K562 (cell line): ENCODE data around the gene FBXO11. TPM values are rescaled to one million over a fixed set of nuclear protein-coding genes. Genes with fewer than 3 reads are reported as not detected.

ENCODE experiments used
- ARID3A ChIP-seq: IDR thresholded peaks from 2 replicates; pipeline ENCODE4 v1.6.1; 2012; ENCODE audit warnings: low read depth, low read length, improper control_type of control experiment, borderline replicate concordance
- CBFA2T3 ChIP-seq: fragments of 450-650 bp; IDR thresholded peaks from 2 replicates; pipeline ENCODE4 v1.6.1; 2017
- CBX8 ChIP-seq: fragments of 200-600 bp; sonication (generic); IDR thresholded peaks from 2 replicates; pipeline ENCODE4 v1.6.1; 2012; ENCODE audit warnings: borderline replicate concordance, mixed run types, low read depth, mild to moderate bottlenecking, moderate library complexity, mixed read lengths, low read length, control low read depth, inconsistent platforms; ENCODE audit not compliant: poor library complexity, severe bottlenecking; ENCODE audit errors: extremely low read depth
- MLLT1 ChIP-seq, 2 experiments: fragments of 450-650 bp; IDR thresholded peaks; 2 replicates each; pipeline ENCODE4 v1.6.1; 2016
- MTA2 ChIP-seq: fragments of 450-650 bp; IDR thresholded peaks from 2 replicates; pipeline ENCODE4 v1.6.1; 2016; ENCODE audit warnings: low read depth
- PPARD ChIP-seq: fragments of 250-450 bp; sonication (Bioruptor Pico); IDR thresholded peaks from 2 replicates; pipeline ENCODE4 v1.8.0; 2022; ENCODE audit warnings: inconsistent platforms, mild to moderate bottlenecking, moderate library complexity
- PTRF ChIP-seq: fragments of 450-650 bp; IDR thresholded peaks from 2 replicates; pipeline ENCODE4 v1.6.1; 2016; ENCODE audit warnings: mild to moderate bottlenecking, missing genetic modification characterization, missing compliant biosample characterization
- REST ChIP-seq, 2 experiments: fragments of 450-650 bp; formaldehyde crosslinking in 1 of 2; IDR thresholded peaks; 2 replicates each; pipeline versions ENCODE4 v1.4.0 to v1.6.1; 2014 to 2020; ENCODE audit warnings: mild to moderate bottlenecking in 2 of 2, borderline replicate concordance in 1 of 2, low read depth in 1 of 2
- THRA ChIP-seq: fragments of 450-650 bp; IDR thresholded peaks from 2 replicates; pipeline ENCODE4 v1.6.1; 2017; ENCODE audit warnings: mild to moderate bottlenecking, moderate library complexity
- XRCC5 ChIP-seq: fragments of 200-400 bp; formaldehyde crosslinking; IDR thresholded peaks from 2 replicates; pipeline ENCODE4 v1.6.1; 2017; ENCODE audit warnings: low read depth, mild to moderate bottlenecking, low read length
- ZNF324 ChIP-seq: fragments of 250-450 bp; sonication (Bioruptor Pico); IDR thresholded peaks from 2 replicates; pipeline ENCODE4 v1.4.0; 2020; ENCODE audit warnings: mild to moderate bottlenecking
- polyA plus RNA-seq, 8 experiments: library from polyadenylated mRNA; depleted of rRNA in 4 of 8; stranded (reverse) in 5 of 8; unstranded in 3 of 8; fragments of >200 nt; fragmentation: Nextera tagmentation in 2 of 8; fragmentation: Illumina TruSeq in 1 of 8; extraction: Ambion mirVana in 2 of 8; extraction: Trizol in 1 of 8; gene quantifications; 2 replicates each; pipeline versions ENCODE4 v1.2.1 to v1.2.3, GENCODE V29; 2011 to 2014; ENCODE audit warnings: inconsistent platforms in 1 of 8, missing spikeins in 1 of 8
- total RNA-seq, 7 experiments: library from RNA; depleted of rRNA in 6 of 7; stranded (reverse); fragments of >200 nt in 6 of 7; fragmentation: Illumina TruSeq in 2 of 7; extraction: Trizol in 2 of 7; gene quantifications; 2 replicates each; pipeline versions ENCODE4 v1.2.1 to v1.2.3, GENCODE V29; 2011 to 2021; ENCODE audit warnings: low replicate concordance in 1 of 7

FBXO11 gene
- total and polyA plus RNA-seq, 9 of the 15 experiments (the other 6 are each of a cell fraction or from before 2014, with no cell fraction given), result 8.8 to 44.5 (median 24.1) TPM

- TF ChIP-seq PPARD (CRISPR knock-in tag) (no peak), CBFA2T3 (no peak; the same call in 1 of the 2 replicates), MLLT1 (IDR thresholded peaks at IDR 0.05) (peak; percentile 24; a peak in 1 of 4 replicates), XRCC5 (peak; percentile 82; the same call in 1 of the 2 replicates), REST (IDR thresholded peaks at IDR 0.05; ENCODE audit: borderline replicate concordance) (peak; percentile 18; the same call in 1 of the 2 replicates), REST (CRISPR knock-in tag; IDR thresholded peaks at IDR 0.05; ENCODE audit: low read depth) (0 out of 2 replicates have a peak, but pooled peaks have one; percentile 42), CBX8 (no peak), MTA2 (no peak; the same call in 1 of the 2 replicates), PTRF (tag) (no peak), THRA (no peak), ARID3A (peak; percentile 61; the same call in 1 of the 2 replicates), ZNF324 (CRISPR knock-in tag) (no peak)
Observed at GRCh38 chr2:47906157-47907038, at the start of gene FBXO11 (continued).
